ENCODE results near the gene NOS1AP.

Gene NOS1AP

GRCh38 chr1:162365284-162366020 lies 296.0 kb downstream of the NOS1AP start:
- FAIRE-seq (no peak), DNase-seq (ENCODE audit: insufficient read length, low spot score) (no peak)
- no peak for TF ChIP-seq POLR2A (IDR thresholded peaks at IDR 0.05; ENCODE audit: low read depth, low read length)

GRCh38 chr1:162366149-162366548 lies 296.7 kb downstream of the NOS1AP start:
- TF ChIP-seq POLR2A (IDR thresholded peaks at IDR 0.05; ENCODE audit: low read depth, low read length): no peak
- FAIRE-seq: no peak
- no peak for DNase-seq (ENCODE audit: insufficient read length, low spot score)

- DNase-seq (ENCODE audit: insufficient read length, low spot score): no peak
- TF ChIP-seq POLR2A (IDR thresholded peaks at IDR 0.05; ENCODE audit: low read depth, low read length): no peak
- FAIRE-seq: no peak
Observed at GRCh38 chr1:162366671-162367070, 297.2 kb downstream of the NOS1AP start.

GRCh38 chr1:162367073-162367472 lies 297.6 kb downstream of the NOS1AP start:
- DNase-seq (ENCODE audit: insufficient read length, low spot score): no peak
- no peak for FAIRE-seq
- TF ChIP-seq POLR2A (IDR thresholded peaks at IDR 0.05; ENCODE audit: low read depth, low read length): no peak

GRCh38 chr1:162367772-162368171 lies 298.3 kb downstream of the NOS1AP start:
- DNase-seq (ENCODE audit: insufficient read length, low spot score) (no peak), FAIRE-seq (no peak)
- no peak for TF ChIP-seq POLR2A (IDR thresholded peaks at IDR 0.05; ENCODE audit: low read depth, low read length)

- no peak for DNase-seq (ENCODE audit: insufficient read length, low spot score)
- no peak for TF ChIP-seq POLR2A (IDR thresholded peaks at IDR 0.05; ENCODE audit: low read depth, low read length)
- no peak for FAIRE-seq
Observed at GRCh38 chr1:162368451-162368850, 299.0 kb downstream of the NOS1AP start.

GRCh38 chr1:162369571-162369970 lies 300.1 kb downstream of the NOS1AP start:
- no peak for TF ChIP-seq POLR2A (IDR thresholded peaks at IDR 0.05; ENCODE audit: low read depth, low read length)
- DNase-seq (ENCODE audit: insufficient read length, low spot score) (no peak), FAIRE-seq (no peak)

- TF ChIP-seq POLR2A (IDR thresholded peaks at IDR 0.05; ENCODE audit: low read depth, low read length): no peak
- DNase-seq (ENCODE audit: insufficient read length, low spot score) (no peak), FAIRE-seq (no peak)
Observed at GRCh38 chr1:162370161-162370560, 300.7 kb downstream of the NOS1AP start.

GRCh38 chr1:162370721-162371120 lies 301.2 kb downstream of the NOS1AP start:
- DNase-seq (ENCODE audit: insufficient read length, low spot score): no peak
- no peak for FAIRE-seq
- TF ChIP-seq POLR2A (IDR thresholded peaks at IDR 0.05; ENCODE audit: low read depth, low read length): no peak

GRCh38 chr1:162371611-162372010 lies 302.1 kb downstream of the NOS1AP start:
- FAIRE-seq: no peak
- no peak for TF ChIP-seq POLR2A (IDR thresholded peaks at IDR 0.05; ENCODE audit: low read depth, low read length)

GRCh38 chr1:162372159-162373071 lies 302.9 kb downstream of the NOS1AP start:
- TF ChIP-seq POLR2A (IDR thresholded peaks at IDR 0.05; ENCODE audit: low read depth, low read length): no peak
- DNase-seq (ENCODE audit: insufficient read length, low spot score) (no peak), FAIRE-seq (no peak)

More at GRCh38 chr1:162371611-162372010, 302.1 kb downstream of the NOS1AP start:
- peak; percentile 65 for DNase-seq (ENCODE audit: insufficient read length, low spot score)

GRCh38 chr1:162373072-162373427 lies 303.6 kb downstream of the NOS1AP start:
- FAIRE-seq (no peak), DNase-seq (ENCODE audit: insufficient read length, low spot score) (no peak)
- TF ChIP-seq POLR2A (IDR thresholded peaks at IDR 0.05; ENCODE audit: low read depth, low read length): no peak

GRCh38 chr1:162373541-162374260 lies 304.2 kb downstream of the NOS1AP start:
- DNase-seq (ENCODE audit: insufficient read length, low spot score): peak; percentile 92
- TF ChIP-seq POLR2A (IDR thresholded peaks at IDR 0.05; ENCODE audit: low read depth, low read length): no peak
- FAIRE-seq: peak; percentile 57

- TF ChIP-seq POLR2A (IDR thresholded peaks at IDR 0.05; ENCODE audit: low read depth, low read length): no peak
- FAIRE-seq: no peak
- no peak for DNase-seq (ENCODE audit: insufficient read length, low spot score)
Observed at GRCh38 chr1:162374406-162374805, 304.9 kb downstream of the NOS1AP start.

Measured in H54 (cell line).